Fibroblast of the aortic adventitia (primary cell): ENCODE data around the gene MTX1. TPM values are rescaled to one million over a fixed set of nuclear protein-coding genes. Genes with fewer than 3 reads are reported as not detected.
"Not testable (repeated sequence)": the region's sequence is repeated elsewhere in the genome, so short reads cannot be mapped to it uniquely, and the experiment has no call there.

ENCODE experiments used
- DNase-seq: peaks from one replicate; pipeline ENCODE4 v3.0.0-alpha.2; 2010; ENCODE audit warnings: low read depth
- H3K4me3 ChIP-seq: 2 replicates; pipeline ENCODE4 v1.5.1; 2011; ENCODE audit warnings: low read depth, mild to moderate bottlenecking, control low read depth, low read length, moderate library complexity
- CTCF ChIP-seq: IDR thresholded peaks from 2 replicates; pipeline ENCODE4 v1.5.1; 2011; ENCODE audit warnings: mild to moderate bottlenecking, low read length, control low read depth, inconsistent platforms; ENCODE audit not compliant: insufficient read depth
- total RNA-seq: library from RNA; depleted of rRNA; stranded (reverse); fragments of >200 nt; gene quantifications from 2 replicates; pipeline ENCODE4 v1.2.3, GENCODE V29; 2012; ENCODE audit warnings: low replicate concordance

The MTX1 gene
- total RNA-seq, 1 donor, result 26.1 TPM

DNA sequence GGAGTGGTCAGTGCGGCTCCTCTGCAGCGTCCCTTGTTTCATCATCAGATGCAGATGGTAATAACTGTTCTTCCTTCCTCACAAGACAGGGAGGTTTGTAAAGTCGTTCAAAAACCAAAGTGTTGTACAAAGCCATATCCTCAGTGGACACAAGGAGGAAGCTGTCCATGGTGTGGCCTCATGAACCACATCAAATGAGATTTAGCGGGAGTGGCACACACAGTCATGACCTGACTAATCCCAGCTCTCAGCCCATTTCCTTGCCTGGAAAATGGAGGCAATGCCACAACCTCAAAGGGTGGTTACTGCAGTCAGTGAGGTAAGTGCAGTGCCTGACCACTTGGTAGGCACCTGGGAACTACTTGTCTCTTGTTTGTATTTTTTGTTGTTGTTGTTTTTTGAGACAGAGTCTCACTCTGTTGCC is 33.4 kb downstream of the MTX1 start:
- H3K4me3 ChIP-seq, result no peak overlapping the region
- DNase-seq, result no peak
- TF ChIP-seq CTCF, result no peak

DNA sequence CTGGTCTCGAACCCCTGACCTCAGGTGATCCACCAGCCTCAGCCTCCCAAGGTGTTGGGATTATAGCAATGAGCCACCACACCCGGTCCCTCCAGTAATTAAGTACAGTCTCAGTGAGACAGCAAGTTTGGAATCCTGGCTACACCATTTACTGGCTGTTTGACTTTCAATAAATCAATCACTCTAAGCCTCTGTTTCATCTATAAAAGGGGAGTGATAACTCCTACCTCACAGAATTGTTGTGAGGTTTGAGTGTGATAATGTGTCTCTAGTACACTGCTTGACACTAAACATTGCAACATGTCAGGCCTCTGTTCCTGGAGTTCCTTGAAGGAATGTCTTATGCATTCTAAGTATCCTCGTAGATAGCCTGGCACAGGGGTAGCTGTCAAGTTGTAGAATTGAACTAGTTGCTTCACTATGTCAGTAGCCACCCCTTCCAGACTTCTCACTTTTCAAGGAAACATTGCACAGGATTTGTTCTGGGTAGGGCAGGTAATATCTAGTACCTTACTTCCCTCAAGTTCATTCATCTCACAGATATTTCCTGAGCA is 34.4 kb downstream of the MTX1 start:
- peak; percentile 19 for DNase-seq
- no peak for TF ChIP-seq CTCF

GRCh38 chr1:155244368-155245162 is 36.1 kb downstream of the MTX1 start:
- peak; percentile 40 for TF ChIP-seq CTCF
- peak overlapping the region; percentile 77 for H3K4me3 ChIP-seq
- DNase-seq, result peak; percentile 99

More for the DNA sequence above, 34.4 kb downstream of the MTX1 start:
- H3K4me3 ChIP-seq, result peak overlapping the region; percentile 77

GRCh38 chr1:155245163-155245524 is 36.6 kb downstream of the MTX1 start:
- peak overlapping the region; percentile 77 for H3K4me3 ChIP-seq
- DNase-seq, result no peak

GRCh38 chr1:155246796-155247195 is 38.3 kb downstream of the MTX1 start:
- not testable (repeated sequence) for H3K4me3 ChIP-seq, DNase-seq

More at GRCh38 chr1:155245163-155245524, 36.6 kb downstream of the MTX1 start:
- no peak for TF ChIP-seq CTCF

DNA sequence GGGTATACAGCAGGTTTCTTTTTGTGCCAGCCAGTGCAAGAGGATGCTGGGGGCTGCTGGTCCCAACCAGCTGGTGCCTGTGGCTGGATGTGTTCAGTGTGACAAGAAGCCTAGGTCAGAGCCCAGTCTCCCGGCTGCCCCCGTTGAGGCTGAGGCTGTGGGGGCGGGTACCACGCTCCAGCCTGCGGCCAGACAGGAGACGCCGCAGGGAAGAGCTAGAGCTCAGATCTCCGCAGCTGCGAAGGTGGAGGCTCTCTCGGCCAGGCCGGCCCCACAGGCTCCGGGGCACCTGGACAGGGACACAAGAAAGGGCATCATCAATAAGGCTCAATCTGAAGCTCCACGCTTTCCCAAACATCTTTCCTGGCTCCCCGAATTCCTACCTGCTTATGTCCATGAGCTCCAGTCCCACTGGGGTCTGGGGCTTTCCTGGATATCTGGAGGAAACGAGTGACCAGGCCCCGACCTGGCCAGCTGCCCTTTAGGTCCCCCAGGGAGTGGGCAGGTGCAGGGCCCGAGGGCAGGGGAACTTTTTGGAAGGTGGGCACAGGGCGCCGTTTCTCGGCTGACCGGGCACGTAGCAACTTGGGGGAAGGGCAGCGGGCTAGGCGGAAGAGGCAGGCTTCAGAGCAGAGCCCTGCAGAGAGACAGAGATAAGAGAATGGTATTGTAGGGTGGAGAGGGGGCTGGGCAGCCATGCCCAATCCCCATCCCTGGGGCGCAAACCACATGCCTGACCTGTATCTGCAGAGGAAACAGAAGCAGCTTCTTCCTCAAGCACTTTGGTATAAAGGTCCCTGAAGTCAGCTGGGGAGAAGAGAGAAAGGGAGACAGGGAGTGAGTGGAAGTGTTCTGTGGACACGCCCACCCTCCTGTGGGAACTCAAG is 39.4 kb downstream of the MTX1 start:
- no peak for DNase-seq
- no peak overlapping the region for H3K4me3 ChIP-seq
- TF ChIP-seq CTCF, result no peak

- no peak overlapping the region for H3K4me3 ChIP-seq
- no peak for DNase-seq
- TF ChIP-seq CTCF, result no peak
Measured at GRCh38 chr1:155250246-155250632, 41.7 kb downstream of the MTX1 start.
